GM12878 (cell line): ENCODE results near the gene SNAPC2. TPM values are rescaled to one million over a fixed set of nuclear protein-coding genes. Genes with fewer than 3 reads are reported as not detected.

Experiments used
- ATAC-seq: fragments of 200-7000 bp; cut with Tn5 transposase; 3 replicates; pipeline ENCODE4 v1.9.1; 2020; ENCODE audit warnings: mild to moderate bottlenecking, moderate library complexity
- BruUV-seq: library from RNA; stranded (reverse); fragments of 400-500 nt; replicated peaks from 2 replicates; lab custom pipeline; 2021; lab: Mats Ljungman, UMichigan
- CTCF ChIA-PET: fragments of 300-600 bp; sonication (Branson Sonifier 250); formaldehyde crosslinking; extraction: SDS; loops from one replicate; lab custom pipeline; 2021; ENCODE audit warnings: inconsistent platforms; lab: Yijun Ruan, JAX
- POLR2A ChIA-PET: fragments of 350-600 bp; formaldehyde crosslinking; extraction: SDS; loops from one replicate; lab custom pipeline; 2021; ENCODE audit warnings: inconsistent platforms; lab: Charles Lee
- RAD21 ChIA-PET: fragments of 300-600 bp; sonication (Branson Sonifier 250); formaldehyde crosslinking; loops from one replicate; lab custom pipeline; 2023; ENCODE audit warnings: antibody characterized with exemption; ENCODE audit not compliant: unreplicated experiment; lab: Charles Lee
- SMC1A ChIA-PET: fragments of 300-600 bp; sonication (Branson Sonifier 250); formaldehyde crosslinking; loops from one replicate; lab custom pipeline; 2023; ENCODE audit not compliant: unreplicated experiment, uncharacterized antibody; lab: Charles Lee
- DNase-seq: peaks from one replicate; pipeline ENCODE4 v3.0.0-alpha.2; 2011; ENCODE audit warnings: low read depth, low spot score
- FAIRE-seq: peaks from 3 replicates; lab custom pipeline; 2011; peaks lifted over from hg19 to GRCh38; lab: Jason Lieb, UNC
- H2AFZ ChIP-seq: 2 replicates; pipeline ENCODE4 v1.6.0; 2011; ENCODE audit warnings: low read depth, low read length, control low read depth; ENCODE audit not compliant: control insufficient read depth
- H3K27ac ChIP-seq: 2 replicates; pipeline ENCODE4 v1.5.1; 2011; ENCODE audit warnings: control low read depth; ENCODE audit not compliant: control insufficient read depth, insufficient read depth
- H3K27me3 ChIP-seq, 2 experiments: replicated peaks in 1 of 2; 2 replicates each; pipeline versions ENCODE4 v1.6.0 to v1.6.1; 2011; ENCODE audit warnings: low read length in 1 of 2; ENCODE audit not compliant: control insufficient read depth in 2 of 2, insufficient read depth in 2 of 2
- H3K36me3 ChIP-seq, 2 experiments: 2 replicates each; pipeline ENCODE4 v1.5.1; 2011; ENCODE audit warnings: low read length in 1 of 2; ENCODE audit not compliant: control insufficient read depth in 2 of 2, insufficient read depth in 2 of 2
- H3K4me1 ChIP-seq: 2 replicates; pipeline ENCODE4 v1.6.1; 2011; ENCODE audit warnings: mild to moderate bottlenecking, low read length, moderate library complexity, mixed read lengths; ENCODE audit not compliant: control insufficient read depth, insufficient read depth
- H3K4me2 ChIP-seq: 2 replicates; pipeline ENCODE4 v1.6.0; 2011; ENCODE audit warnings: control low read depth; ENCODE audit not compliant: control insufficient read depth, insufficient read depth
- H3K4me3 ChIP-seq: fragments of 200-600 bp; sonication (generic); 2 replicates; pipeline ENCODE4 v1.5.1; 2016
- H3K79me2 ChIP-seq: 2 replicates; pipeline ENCODE4 v1.6.0; 2011; ENCODE audit warnings: low read length; ENCODE audit not compliant: control insufficient read depth, insufficient read depth
- H3K9ac ChIP-seq: 2 replicates; pipeline ENCODE4 v1.8.0; 2011; ENCODE audit warnings: low read length, control low read depth, mixed read lengths; ENCODE audit not compliant: control insufficient read depth, insufficient read depth
- H3K9me3 ChIP-seq: replicated peaks from 3 replicates; pipeline ENCODE4 v1.5.1; 2011; ENCODE audit warnings: mild to moderate bottlenecking, low read length; ENCODE audit not compliant: control insufficient read depth, insufficient read depth
- H4K20me1 ChIP-seq: 2 replicates; pipeline ENCODE4 v1.6.0; 2011; ENCODE audit not compliant: control insufficient read depth, insufficient read depth
- ASH2L ChIP-seq: fragments of 300-600, 200-600 bp; sonication (generic); IDR thresholded peaks from 2 replicates; pipeline ENCODE4 v1.6.1; 2017; ENCODE audit warnings: low read depth, mild to moderate bottlenecking, borderline replicate concordance
- ZSCAN29 ChIP-seq: fragments of 450-650 bp; IDR thresholded peaks from 2 replicates; pipeline ENCODE4 v1.6.1; 2017; ENCODE audit warnings: mild to moderate bottlenecking, moderate library complexity
- WGBS: methylation state at CpG from one replicate; pipeline ENCODE4 v1.1.6; 2016; ENCODE audit warnings: low lambda C conversion rate; ENCODE audit not compliant: insufficient replicate concordance, insufficient coverage; ENCODE audit errors: missing lambda C conversion rate; 5-methylcytosine and 5-hydroxymethylcytosine counted together
- in situ Hi-C: fragments of 300-500 bp; cut with MboI; formaldehyde crosslinking; loops from 9 replicates; pipeline ENCODE4 v1.14.3; 2018; ENCODE audit warnings: mixed read lengths
- intact Hi-C: fragments of 100-400 bp; cut with micrococcal nuclease; formaldehyde crosslinking; loops from one replicate; pipeline ENCODE4 v1.14.2; 2022; ENCODE audit not compliant: unreplicated experiment
- polyA plus RNA-seq, 11 experiments: library from polyadenylated mRNA; depleted of rRNA in 4 of 11; unstranded in 6 of 11; stranded (reverse) in 5 of 11; fragments of >200 nt; fragmentation: Nextera tagmentation in 4 of 11; fragmentation: Illumina TruSeq in 1 of 11; extraction: Ambion mirVana in 4 of 11; extraction: Trizol in 1 of 11; gene quantifications; 1 replicate in 1 of 11; 2 replicates in 10 of 11; pipeline versions ENCODE4 v1.2.1 to v1.2.3, GENCODE V29; 2011 to 2016; ENCODE audit warnings: inconsistent platforms in 2 of 11, missing spikeins in 2 of 11, low read depth in 1 of 11
- total RNA-seq, 4 experiments: library from RNA; depleted of rRNA in 3 of 4; stranded (reverse); fragments of >200 nt in 3 of 4; fragmentation: Illumina TruSeq in 1 of 4; extraction: Trizol in 1 of 4; gene quantifications; 2 replicates each; pipeline versions ENCODE4 v1.2.1 to v1.2.3, GENCODE V29; 2013 to 2021
- TF ChIP-seq, protein P1 (sequence below): IDR thresholded peaks from 2 replicates; pipeline ENCODE4 v1.6.1; 2011; ENCODE audit warnings: low read depth, low read length, improper control_type of control experiment, borderline replicate concordance

SNAPC2 gene
- total and polyA plus RNA-seq, 10 of the 15 experiments (the other 5 are each of a cell fraction or from before 2014, with no cell fraction given), result 0.19 to 20.8 (median 12.6) TPM

DNA sequence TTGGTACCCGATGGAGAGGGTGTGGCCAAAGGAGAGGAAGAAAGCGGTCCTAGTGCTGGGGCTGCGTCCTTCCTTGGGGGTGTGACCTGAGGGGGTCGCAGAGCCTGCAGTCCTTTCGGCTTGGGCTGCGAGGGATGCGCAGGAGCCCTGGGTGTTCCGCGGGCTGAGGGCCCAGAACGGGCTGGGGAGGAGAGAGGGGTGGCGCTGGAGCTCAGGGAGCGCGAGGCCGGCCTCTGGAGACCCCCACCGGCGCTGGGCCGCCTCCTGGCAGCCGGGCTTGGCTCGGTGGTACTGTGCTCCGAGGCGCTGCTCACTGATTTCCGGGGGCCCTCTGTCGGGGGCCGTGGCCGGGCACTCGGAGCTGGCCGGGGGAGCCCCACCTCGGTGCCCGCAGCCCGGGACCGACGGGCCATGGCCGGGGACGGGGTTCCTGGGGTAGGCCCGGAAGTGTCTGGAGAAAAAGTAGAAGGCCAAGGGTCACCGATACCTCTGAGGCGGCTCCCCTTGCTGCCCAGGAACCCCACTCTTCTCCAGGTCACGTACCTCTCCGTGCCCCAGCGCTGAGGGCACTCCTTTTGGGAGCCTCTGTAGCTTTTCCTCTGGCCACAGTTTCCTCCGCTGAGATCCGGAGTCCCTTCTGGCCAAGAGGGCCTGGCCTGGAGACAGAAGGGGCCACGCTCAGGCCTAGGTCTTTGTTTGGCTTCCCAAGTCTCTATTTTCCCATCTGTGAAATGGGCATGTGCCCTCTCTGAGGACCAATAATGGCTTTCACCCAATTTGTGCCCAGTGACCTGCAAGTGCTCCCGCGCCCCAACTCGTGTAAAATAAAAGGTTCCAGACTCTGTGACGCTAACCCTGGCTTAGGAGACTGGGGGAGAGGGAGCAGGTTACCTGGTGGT lies 47.6 kb upstream of the SNAPC2 start:
- Histone ChIP-seq H3K4me3 (no peak overlapping the region), H3K4me1 (peaks cover 12% of the 10 kb centered on the region; the same call in 1 of the 2 replicates), H3K79me2 (no peaks in the 10 kb centered on the region), H3K9ac (no peak overlapping the region), H2AFZ (no peak overlapping the region), H3K4me2 (no peak overlapping the region), H3K27me3 (peaks cover 2 to 3% of the 10 kb centered on the region in 2 experiments; a peak in 2 of 4 replicates), H3K27ac (no peak overlapping the region), H3K36me3 (no peaks in the 10 kb centered on the region), H4K20me1 (no peaks in the 10 kb centered on the region), H3K9me3 (no peaks in the 10 kb centered on the region; the same call in 2 of the 3 replicates)
- CTCF ChIA-PET, result interaction anchor here (1.2 kb wide), 1 partner anchor 11 kb away, joined by 3 read pairs; no protein-coding TSS in a partner anchor
- ATAC-seq, result no peak
- RAD21 ChIA-PET, result no interaction called here
- POLR2A ChIA-PET, result interaction anchor here (0.6 kb wide), 1 partner anchor 58 kb away, joined by 13 read pairs; no protein-coding TSS in a partner anchor
- FAIRE-seq, result no peak
- BruUV-seq, result no TSS peak
- WGBS, result 79% methylated on average over 34 of the region's 47 CpGs
- intact Hi-C loops (no loop called here), in situ Hi-C loops (no loop called here)
- TF ChIP-seq ZSCAN29, result no peak
- TF ChIP-seq, protein P1, sequence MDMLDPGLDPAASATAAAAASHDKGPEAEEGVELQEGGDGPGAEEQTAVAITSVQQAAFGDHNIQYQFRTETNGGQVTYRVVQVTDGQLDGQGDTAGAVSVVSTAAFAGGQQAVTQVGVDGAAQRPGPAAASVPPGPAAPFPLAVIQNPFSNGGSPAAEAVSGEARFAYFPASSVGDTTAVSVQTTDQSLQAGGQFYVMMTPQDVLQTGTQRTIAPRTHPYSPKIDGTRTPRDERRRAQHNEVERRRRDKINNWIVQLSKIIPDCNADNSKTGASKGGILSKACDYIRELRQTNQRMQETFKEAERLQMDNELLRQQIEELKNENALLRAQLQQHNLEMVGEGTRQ, result no peak
- no peak for TF ChIP-seq ASH2L
- no peak for DNase-seq
- SMC1A ChIA-PET, result no interaction called here
